Thoracic aorta (tissue), 2 donors: ENCODE results near the gene DNAJC8. TPM values are rescaled to one million over a fixed set of nuclear protein-coding genes. Genes with fewer than 3 reads are reported as not detected.

Experiments
- ATAC-seq: fragments of 150-250 bp; one replicate; pipeline ENCODE4 v1.8.0; 2017; ENCODE audit warnings: low read depth; ENCODE audit not compliant: insufficient number of reproducible peaks, low FRiP score
- DNase-seq: peaks from one replicate; pipeline ENCODE4 v3.0.0-alpha.2; 2020; ENCODE audit warnings: low spot score
- H3K27ac ChIP-seq, 2 donors: fragments of 200-600 bp; sonication (generic); 1 replicate in 1 of 2; 2 replicates in 1 of 2; pipeline ENCODE4 v1.5.1; 2016; ENCODE audit warnings: mild to moderate bottlenecking in 2 of 2, moderate library complexity in 2 of 2
- H3K27me3 ChIP-seq: fragments of 200-600 bp; sonication (generic); replicated peaks from 2 replicates; pipeline ENCODE4 v1.6.0; 2016; ENCODE audit warnings: mild to moderate bottlenecking; ENCODE audit not compliant: insufficient read depth
- H3K36me3 ChIP-seq: fragments of 200-600 bp; sonication (generic); one replicate; pipeline ENCODE4 v1.5.1; 2016
- H3K4me1 ChIP-seq, 2 donors: fragments of 200-600 bp; sonication (generic); 1 replicate in 1 of 2; 2 replicates in 1 of 2; pipeline versions ENCODE4 v1.5.1 to v1.6.0; 2016; ENCODE audit warnings: low read depth in 2 of 2, mild to moderate bottlenecking in 1 of 2; ENCODE audit not compliant: control insufficient read depth in 1 of 2
- H3K4me3 ChIP-seq: fragments of 200-600 bp; sonication (generic); 2 replicates; pipeline ENCODE4 v1.5.1; 2016; ENCODE audit warnings: mild to moderate bottlenecking
- H3K9me3 ChIP-seq: fragments of 200-600 bp; sonication (generic); 2 replicates; pipeline ENCODE4 v1.5.1; 2016
- CTCF ChIP-seq: fragments of 200-600 bp; sonication (generic); IDR thresholded peaks from one replicate; pipeline ENCODE4 v1.5.1; 2019; ENCODE audit warnings: antibody characterized with exemption
- total RNA-seq, 2 donors: library from RNA; depleted of rRNA; stranded (reverse); fragments of >200 nt; gene quantifications; one replicate each; pipeline versions ENCODE4 v1.1.0 to v1.2.3, GENCODE V29; 2016

DNAJC8 gene
- total RNA-seq, 2 donors from 2014 or later, result 33.3 to 60.4 TPM

- Histone ChIP-seq H3K4me3 (no peak overlapping the region), H3K27ac (no peak overlapping the region), H3K27me3 (no peaks in the 10 kb centered on the region), H3K36me3 (peaks cover 23% of the 10 kb centered on the region), H3K4me1 (no peaks in the 10 kb centered on the region), H3K9me3 (no peaks in the 10 kb centered on the region)
- TF ChIP-seq CTCF, result no peak
- DNase-seq (no peak), ATAC-seq (no peak)
These were observed 19.5 kb downstream of the DNAJC8 start for GRCh38 chr1:28213315-28213714.

DNA sequence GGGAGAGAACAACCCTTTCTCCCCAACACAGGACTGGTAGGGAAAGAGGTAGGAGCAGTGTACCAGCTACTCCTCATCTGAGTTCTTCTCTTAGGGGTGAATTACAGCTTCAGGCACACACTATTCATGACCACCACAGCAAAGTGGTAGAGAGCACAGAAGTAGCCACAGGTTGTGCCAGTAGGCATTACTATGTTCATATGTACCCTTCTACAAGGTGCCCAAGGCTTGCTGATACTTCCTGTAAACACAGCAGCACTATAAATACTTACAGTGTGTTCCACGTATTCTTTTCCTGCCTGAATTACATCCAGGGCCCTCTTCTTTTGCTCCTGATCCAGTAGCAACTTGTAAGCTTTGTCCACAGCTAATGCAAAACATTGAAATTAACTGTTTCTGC, 23.1 kb downstream of the DNAJC8 start:
- H3K36me3 ChIP-seq, result peaks cover 39% of the 10 kb centered on the region
- H3K4me1 ChIP-seq, result no peaks in the 10 kb centered on the region
- H3K9me3 ChIP-seq, result no peaks in the 10 kb centered on the region
- no peaks in the 10 kb centered on the region for H3K27me3 ChIP-seq
- DNase-seq, result no peak
- ATAC-seq, result no peak
- no peak overlapping the region for H3K4me3 ChIP-seq
- TF ChIP-seq CTCF, result no peak
- H3K27ac ChIP-seq, result no peak overlapping the region

DNA sequence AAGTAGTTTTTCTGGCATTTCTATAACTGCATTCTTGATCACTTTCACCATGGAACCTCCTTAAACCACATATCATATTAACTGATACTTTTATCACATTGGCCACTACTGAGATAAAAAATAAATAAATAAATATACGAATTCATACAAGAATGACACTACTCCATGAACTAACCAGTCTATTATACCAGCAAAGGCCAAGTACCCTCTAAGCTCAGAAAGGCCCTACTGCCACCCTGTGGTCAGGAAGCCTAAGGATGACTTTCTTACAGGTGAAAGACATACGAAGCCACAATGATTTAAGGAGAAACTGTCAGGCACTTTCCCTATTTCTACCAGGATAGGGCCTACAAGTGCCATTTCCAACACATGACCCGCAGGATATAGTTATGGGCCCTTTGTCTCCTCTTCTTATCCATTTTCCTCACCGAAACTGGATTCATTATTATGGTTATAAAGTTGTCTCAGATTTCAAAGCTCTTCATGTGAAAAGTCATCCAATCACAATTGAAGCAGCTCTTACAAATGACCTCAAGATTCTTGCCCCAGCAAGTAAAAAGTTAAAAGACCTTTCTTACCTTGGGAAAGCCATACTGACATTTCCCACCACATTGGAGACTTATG, 23.9 kb downstream of the DNAJC8 start:
- Histone ChIP-seq H3K36me3 (peaks cover 45% of the 10 kb centered on the region), H3K27ac (no peak overlapping the region), H3K4me3 (no peak overlapping the region), H3K27me3 (no peaks in the 10 kb centered on the region), H3K9me3 (no peaks in the 10 kb centered on the region), H3K4me1 (no peaks in the 10 kb centered on the region)
- DNase-seq (no peak), ATAC-seq (no peak)
- peak; percentile 34 for TF ChIP-seq CTCF

DNA sequence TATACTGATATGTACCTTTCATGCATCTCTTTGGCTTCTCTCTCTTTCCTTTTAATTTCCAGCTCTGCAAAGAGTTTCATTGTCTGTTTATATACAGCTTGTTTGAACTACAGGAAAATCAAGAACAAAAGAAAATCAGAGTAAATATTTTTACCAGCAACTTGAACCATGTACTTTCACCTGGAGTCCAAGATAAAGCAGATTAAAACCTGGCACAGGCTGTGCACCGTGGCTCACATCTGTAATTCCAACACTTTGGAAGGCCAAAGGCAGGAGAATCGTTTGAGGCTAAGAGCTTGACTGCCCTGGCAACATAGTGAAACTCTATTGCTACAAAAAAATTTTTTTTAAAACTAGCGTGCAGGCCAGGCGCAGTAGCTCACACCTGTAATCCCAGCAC, 27.6 kb downstream of the DNAJC8 start:
- peaks cover 69% of the 10 kb centered on the region for H3K36me3 ChIP-seq
- no peaks in the 10 kb centered on the region for H3K4me1 ChIP-seq
- DNase-seq, result no peak
- no peak overlapping the region for H3K27ac ChIP-seq
- ATAC-seq, result no peak
- H3K27me3 ChIP-seq, result no peaks in the 10 kb centered on the region
- H3K4me3 ChIP-seq, result no peak overlapping the region
- H3K9me3 ChIP-seq, result no peaks in the 10 kb centered on the region
- TF ChIP-seq CTCF, result no peak

DNA sequence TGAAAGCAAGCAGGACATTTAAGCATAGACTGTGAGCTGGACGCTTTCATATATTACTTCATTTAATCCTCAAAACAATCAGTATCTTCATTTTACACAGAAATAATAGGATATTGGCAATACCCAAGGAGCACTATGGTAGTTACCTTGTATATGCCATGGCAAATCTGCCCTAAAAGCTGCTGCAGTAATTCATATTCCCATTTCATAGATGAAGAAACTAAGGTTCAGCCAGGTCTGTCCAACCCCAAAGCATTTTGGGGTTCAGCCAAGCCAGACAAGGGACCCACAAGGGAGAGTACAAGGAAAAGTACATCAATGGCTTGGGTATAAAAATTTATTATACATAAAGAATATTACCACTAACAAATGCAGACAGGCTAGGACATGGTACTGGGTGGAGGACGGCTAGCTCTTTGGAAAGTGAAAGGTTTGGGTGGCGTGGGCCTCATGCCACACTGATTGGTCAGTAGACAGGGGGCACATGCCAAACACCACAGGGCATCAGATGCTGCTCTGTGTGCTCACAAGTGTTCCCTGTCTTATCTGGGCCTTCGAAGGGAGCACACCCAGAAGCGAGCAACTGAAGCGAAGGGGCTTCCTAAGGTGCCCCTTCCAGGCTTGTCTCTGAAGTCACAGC, 32.5 kb downstream of the DNAJC8 start:
- Histone ChIP-seq H3K27me3 (no peaks in the 10 kb centered on the region), H3K36me3 (peaks cover 56% of the 10 kb centered on the region), H3K27ac (no peak overlapping the region), H3K4me1 (no peaks in the 10 kb centered on the region), H3K4me3 (no peak overlapping the region), H3K9me3 (no peaks in the 10 kb centered on the region)
- ATAC-seq, result no peak
- no peak for DNase-seq
- no peak for TF ChIP-seq CTCF
